Endothelial cell of umbilical vein (primary cell): Measurements from ENCODE around the gene CEP350. TPM values are rescaled to one million over a fixed set of nuclear protein-coding genes. Genes with fewer than 3 reads are reported as not detected.

Source experiments
- BruUV-seq: library from RNA; stranded (reverse); fragments of 400-500 nt; replicated peaks from 2 replicates; lab custom pipeline; 2021; lab: Mats Ljungman, UMichigan
- CTCF ChIA-PET: fragments of 300-600, 350-600 bp; sonication (Branson Sonifier 250); formaldehyde crosslinking; loops from one replicate; lab custom pipeline; 2021; ENCODE audit warnings: antibody characterized with exemption, inconsistent platforms; lab: Charles Lee
- POLR2A ChIA-PET: fragments of 300-600, 350-600 bp; sonication (Branson Sonifier 250); formaldehyde crosslinking; loops from one replicate; lab custom pipeline; 2021; ENCODE audit warnings: antibody characterized with exemption, inconsistent platforms; lab: Charles Lee
- DNase-seq: peaks from one replicate; pipeline ENCODE4 v3.0.0-alpha.2; 2011; ENCODE audit warnings: low read depth, low spot score
- FAIRE-seq: peaks from 2 replicates; lab custom pipeline; 2011; peaks lifted over from hg19 to GRCh38; lab: Jason Lieb, UNC
- H2AFZ ChIP-seq: 2 replicates; pipeline ENCODE4 v1.6.0; 2012; ENCODE audit warnings: low read depth, low read length, control low read depth, inconsistent platforms
- H3K27ac ChIP-seq: 2 replicates; pipeline ENCODE4 v1.5.1; 2011; ENCODE audit warnings: low read depth, mild to moderate bottlenecking, control low read depth, low read length, moderate library complexity; ENCODE audit not compliant: insufficient read depth
- H3K27me3 ChIP-seq, 2 experiments: 2 replicates each; pipeline versions ENCODE4 v1.6.0 to v1.6.1; 2011; ENCODE audit warnings: low read length in 2 of 2, mixed read lengths in 1 of 2; ENCODE audit not compliant: control insufficient read depth in 2 of 2, insufficient read depth in 2 of 2
- H3K36me3 ChIP-seq, 2 experiments: 2 replicates in 1 of 2; 3 replicates in 1 of 2; pipeline ENCODE4 v1.5.1; 2011; ENCODE audit warnings: low read length in 2 of 2, mild to moderate bottlenecking in 1 of 2, moderate library complexity in 1 of 2; ENCODE audit not compliant: control insufficient read depth in 2 of 2, insufficient read depth in 2 of 2; ENCODE audit errors: extremely low read depth in 1 of 2
- H3K4me1 ChIP-seq: 3 replicates; pipeline ENCODE4 v1.5.1; 2011; ENCODE audit warnings: mild to moderate bottlenecking, low read length; ENCODE audit not compliant: control insufficient read depth, insufficient read depth; ENCODE audit errors: extremely low read depth
- H3K4me2 ChIP-seq: 2 replicates; pipeline ENCODE4 v1.6.1; 2011; ENCODE audit warnings: low read length, control low read depth, mixed read lengths; ENCODE audit not compliant: insufficient read depth
- H3K4me3 ChIP-seq, 3 experiments: fragments of 200-600 bp in 1 of 3; sonication (generic), shearing (Covaris generic) in 1 of 3; replicated peaks in 1 of 3; 2 replicates each; pipeline ENCODE4 v1.5.1; 2011 to 2016; ENCODE audit warnings: control low read depth in 3 of 3, low read length in 3 of 3, mild to moderate bottlenecking in 2 of 3, inconsistent platforms in 1 of 3, low read depth in 1 of 3, moderate library complexity in 1 of 3; ENCODE audit not compliant: insufficient read depth in 1 of 3
- H3K79me2 ChIP-seq: 2 replicates; pipeline ENCODE4 v1.6.0; 2012; ENCODE audit warnings: low read length, inconsistent platforms; ENCODE audit not compliant: control insufficient read depth, insufficient read depth
- H3K9ac ChIP-seq: replicated peaks from 2 replicates; pipeline ENCODE3; 2011; ENCODE audit warnings: low read length, control low read depth; ENCODE audit not compliant: insufficient read depth; ENCODE audit errors: extremely low read depth
- H3K9me1 ChIP-seq: replicated peaks from 3 replicates; pipeline ENCODE4 v1.6.0; 2011; ENCODE audit warnings: mild to moderate bottlenecking, low read length; ENCODE audit not compliant: control insufficient read depth, insufficient read depth; ENCODE audit errors: extremely low read depth
- H3K9me3 ChIP-seq: replicated peaks from 2 replicates; pipeline ENCODE4 v1.5.1; 2012; ENCODE audit warnings: low read length, inconsistent platforms; ENCODE audit not compliant: control insufficient read depth, insufficient read depth
- H4K20me1 ChIP-seq: replicated peaks from 2 replicates; pipeline ENCODE3; 2011; ENCODE audit warnings: mild to moderate bottlenecking, low read length; ENCODE audit not compliant: control insufficient read depth, insufficient read depth; ENCODE audit errors: extremely low read depth
- EZH2 ChIP-seq: IDR thresholded peaks from 2 replicates; pipeline ENCODE4 v1.6.1; 2012; ENCODE audit warnings: borderline replicate concordance, low read depth, mild to moderate bottlenecking, moderate library complexity, low read length, inconsistent platforms; ENCODE audit not compliant: severe bottlenecking
- FOS ChIP-seq: IDR thresholded peaks from 2 replicates; pipeline ENCODE4 v1.6.1; 2011; ENCODE audit warnings: mild to moderate bottlenecking, low read length, moderate library complexity, borderline replicate concordance; ENCODE audit not compliant: insufficient read depth
- GATA2 ChIP-seq: IDR thresholded peaks from 2 replicates; pipeline ENCODE4 v1.7.0; 2011; ENCODE audit warnings: low read depth, mild to moderate bottlenecking, moderate library complexity, mixed read lengths, low read length; ENCODE audit not compliant: insufficient read length, insufficient read depth
- JUN ChIP-seq: IDR thresholded peaks from 2 replicates; pipeline ENCODE4 v1.6.1; 2011; ENCODE audit warnings: borderline replicate concordance, low read depth; ENCODE audit not compliant: insufficient read length, insufficient read depth
- MYC ChIP-seq: IDR thresholded peaks from one replicate; pipeline ENCODE4 v1.6.1; 2011; ENCODE audit warnings: mild to moderate bottlenecking, low read depth, low read length
- POLR2A ChIP-seq: IDR thresholded peaks from 2 replicates; pipeline ENCODE4 v1.6.1; 2012; ENCODE audit warnings: low read depth, mild to moderate bottlenecking, control low read depth, low read length
- POLR2AphosphoS5 ChIP-seq: IDR thresholded peaks from 2 replicates; pipeline ENCODE4 v1.6.1; 2012; ENCODE audit warnings: low read depth, mild to moderate bottlenecking, control low read depth, low read length, moderate library complexity; ENCODE audit not compliant: insufficient read depth
- dilution Hi-C: fragments of 300-500 bp; cut with MboI; formaldehyde crosslinking; loops from one replicate; pipeline ENCODE4 v1.15.0; 2019; ENCODE audit warnings: low sequenced_read_pairs; ENCODE audit not compliant: extremely low pct_ligation_motif_present
- intact Hi-C: fragments of 100-400 bp; cut with micrococcal nuclease; formaldehyde crosslinking; loops from one replicate; pipeline ENCODE4 v1.10.0; 2022
- polyA plus RNA-seq, 4 experiments: library from polyadenylated mRNA; depleted of rRNA in 3 of 4; stranded (reverse) in 3 of 4; unstranded in 1 of 4; fragments of >200 nt; gene quantifications; 2 replicates each; pipeline versions ENCODE4 v1.2.1 to v1.2.3, GENCODE V29; 2011 to 2012; ENCODE audit warnings: missing spikeins in 1 of 4
- total RNA-seq: library from RNA; stranded (reverse); gene quantifications from 2 replicates; pipeline ENCODE4 v1.2.3, GENCODE V29; 2021
- TF ChIP-seq, protein P1 (sequence below): IDR thresholded peaks from 2 replicates; pipeline ENCODE4 v1.6.1; 2011; ENCODE audit not compliant: insufficient read depth, insufficient read length
- TF ChIP-seq, protein P2 (sequence below), 2 donors: IDR thresholded peaks; 1 replicate in 1 of 2; 2 replicates in 1 of 2; pipeline ENCODE4 v1.5.1; 2011; ENCODE audit warnings: low read length in 2 of 2, mild to moderate bottlenecking in 2 of 2, moderate library complexity in 2 of 2, control low read depth in 1 of 2, inconsistent platforms in 1 of 2, low read depth in 1 of 2; ENCODE audit not compliant: insufficient read depth in 1 of 2; ENCODE audit errors: extremely low read depth in 1 of 2

CEP350 gene
- total and polyA plus RNA-seq, 2 donors (not counting 3 experiments of a cell fraction or from before 2014, with no cell fraction given) = 4.8 to 30.1 TPM

- H3K4me3 ChIP-seq = peak overlapping the region in 1 of 3 experiments; percentile 74
- H3K27me3 ChIP-seq = no peaks in the 10 kb centered on the region
- POLR2A ChIA-PET = no interaction called here
- dilution Hi-C loops (no loop called here), intact Hi-C loops (no loop called here)
- CTCF ChIA-PET = interaction anchor here (1.3 kb wide), 1 partner anchor 341 kb away, joined by 3 read pairs; no protein-coding TSS in a partner anchor
- peaks cover 60% of the 10 kb centered on the region for H3K79me2 ChIP-seq
- H3K9me1 ChIP-seq = no peaks in the 10 kb centered on the region
- FAIRE-seq (no peak), DNase-seq (no peak)
- H3K9me3 ChIP-seq = no peaks in the 10 kb centered on the region
- H2AFZ ChIP-seq = no peak overlapping the region
- no peak for TF ChIP-seq MYC
- TF ChIP-seq FOS = no peak
- TF ChIP-seq EZH2 = no peak
- no peak for TF ChIP-seq GATA2
- TF ChIP-seq, protein P1, sequence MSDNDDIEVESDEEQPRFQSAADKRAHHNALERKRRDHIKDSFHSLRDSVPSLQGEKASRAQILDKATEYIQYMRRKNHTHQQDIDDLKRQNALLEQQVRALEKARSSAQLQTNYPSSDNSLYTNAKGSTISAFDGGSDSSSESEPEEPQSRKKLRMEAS = no peak
- no peak for TF ChIP-seq POLR2AphosphoS5
- no peak for TF ChIP-seq POLR2A
- no peak for TF ChIP-seq JUN
- TF ChIP-seq, protein P2, sequence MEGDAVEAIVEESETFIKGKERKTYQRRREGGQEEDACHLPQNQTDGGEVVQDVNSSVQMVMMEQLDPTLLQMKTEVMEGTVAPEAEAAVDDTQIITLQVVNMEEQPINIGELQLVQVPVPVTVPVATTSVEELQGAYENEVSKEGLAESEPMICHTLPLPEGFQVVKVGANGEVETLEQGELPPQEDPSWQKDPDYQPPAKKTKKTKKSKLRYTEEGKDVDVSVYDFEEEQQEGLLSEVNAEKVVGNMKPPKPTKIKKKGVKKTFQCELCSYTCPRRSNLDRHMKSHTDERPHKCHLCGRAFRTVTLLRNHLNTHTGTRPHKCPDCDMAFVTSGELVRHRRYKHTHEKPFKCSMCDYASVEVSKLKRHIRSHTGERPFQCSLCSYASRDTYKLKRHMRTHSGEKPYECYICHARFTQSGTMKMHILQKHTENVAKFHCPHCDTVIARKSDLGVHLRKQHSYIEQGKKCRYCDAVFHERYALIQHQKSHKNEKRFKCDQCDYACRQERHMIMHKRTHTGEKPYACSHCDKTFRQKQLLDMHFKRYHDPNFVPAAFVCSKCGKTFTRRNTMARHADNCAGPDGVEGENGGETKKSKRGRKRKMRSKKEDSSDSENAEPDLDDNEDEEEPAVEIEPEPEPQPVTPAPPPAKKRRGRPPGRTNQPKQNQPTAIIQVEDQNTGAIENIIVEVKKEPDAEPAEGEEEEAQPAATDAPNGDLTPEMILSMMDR (IDR thresholded peaks at IDR 0.05; ENCODE audit: extremely low read depth in 1 of 2, insufficient read depth in 1 of 2, low read depth in 1 of 2, low read length in 2 of 2) = no peak
- no peak overlapping the region for H3K27ac ChIP-seq
- H4K20me1 ChIP-seq = no peaks in the 10 kb centered on the region
- BruUV-seq = no TSS peak
- H3K4me2 ChIP-seq = peak overlapping the region; percentile 85
- H3K9ac ChIP-seq = no peak overlapping the region
- H3K36me3 ChIP-seq = no peaks in the 10 kb centered on the region
- peaks cover 50% of the 10 kb centered on the region for H3K4me1 ChIP-seq
Measured at GRCh38 chr1:180156201-180156600, 201.6 kb downstream of the CEP350 start.
